Activated CD4-positive, alpha-beta T cell treated with anti-CD3 and anti-CD28 coated beads, Interleukin-2, amount 50 U/mL, for 4 hours (primary cell): ENCODE data around the gene TSPEAR.

Experiments
- DNase-seq, 2 experiments: peaks; one replicate each; pipeline ENCODE4 v3.0.0-alpha.2; 2020

TSPEAR gene

DNA sequence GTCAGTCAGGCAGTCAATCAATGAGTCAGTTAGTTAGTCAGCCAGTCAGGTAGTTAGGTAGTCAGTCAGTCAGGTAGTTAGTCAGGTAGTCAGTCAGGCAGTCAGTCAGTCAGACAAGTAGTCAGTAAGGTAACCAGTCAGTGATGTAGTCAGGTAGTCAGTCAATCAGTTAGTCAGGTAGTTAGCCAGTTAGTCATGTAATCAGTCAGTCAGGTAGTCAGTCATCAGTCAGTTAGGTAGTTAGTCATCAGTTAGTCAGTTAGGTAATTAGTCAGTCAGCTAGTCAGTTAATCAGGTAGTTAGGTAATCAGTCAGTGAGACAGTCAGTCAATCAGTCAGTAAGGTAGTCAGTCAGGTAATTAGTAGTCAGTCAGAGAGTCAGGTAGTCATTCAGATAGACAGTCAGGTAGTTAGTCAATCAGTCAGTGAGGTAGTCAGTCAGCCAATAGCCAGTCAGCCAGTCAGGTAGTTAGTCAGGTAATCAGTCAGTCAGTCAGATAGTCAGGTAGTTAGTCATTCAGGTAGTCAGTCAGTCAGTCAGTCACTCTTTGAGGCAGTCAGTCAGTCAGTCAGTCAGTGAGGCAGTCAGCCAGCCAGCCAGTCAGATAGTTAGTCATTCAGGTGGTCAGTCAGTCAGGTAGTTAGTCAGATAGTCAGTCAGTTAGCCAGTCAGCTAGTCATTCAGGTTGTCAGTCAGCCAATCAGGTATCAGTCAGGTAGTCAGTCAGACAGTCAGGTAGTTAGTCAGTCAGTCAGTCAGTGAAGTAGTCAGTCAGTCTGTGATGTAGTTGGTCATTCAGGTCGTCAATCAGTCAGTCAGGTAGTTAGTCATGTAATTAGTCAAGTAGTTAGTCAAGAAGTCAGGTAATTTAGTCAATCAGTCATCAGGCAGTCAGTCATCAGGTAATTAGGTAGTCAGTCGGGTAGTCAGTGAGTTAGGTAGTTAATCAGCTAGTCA is 186.7 kb downstream of the TSPEAR start:
- DNase-seq, result no peak

GRCh38 chr21:44523567-44524413 is 187.6 kb downstream of the TSPEAR start:
- no peak for DNase-seq

DNA sequence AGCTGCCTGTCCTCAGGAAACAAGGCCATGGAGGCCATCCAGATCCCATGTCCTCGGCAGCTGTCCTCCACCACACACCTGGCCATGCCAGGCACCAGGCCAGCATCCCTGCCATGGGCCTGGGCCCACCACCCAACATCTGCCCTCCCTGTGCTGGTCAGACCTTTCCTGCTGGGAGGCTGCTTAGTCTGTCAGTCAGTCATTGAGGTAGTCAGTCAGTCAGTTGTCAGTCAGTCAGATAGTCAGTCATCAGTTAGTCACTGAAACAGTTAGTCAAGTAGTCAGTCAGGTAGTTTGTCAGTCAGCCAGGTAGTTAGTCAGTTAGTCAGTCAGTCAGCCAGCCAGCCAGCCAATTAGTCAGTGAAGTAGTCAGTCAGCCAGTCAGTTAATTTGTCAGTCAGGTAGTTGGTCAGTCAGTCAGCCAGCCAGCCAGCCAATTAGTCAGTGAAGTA is 188.6 kb downstream of the TSPEAR start:
- DNase-seq, result no peak

- no peak for DNase-seq
Observed at GRCh38 chr21:44521928-44522752, 189.2 kb downstream of the TSPEAR start.

- no peak for DNase-seq
Observed at GRCh38 chr21:44521301-44521927, 190.0 kb downstream of the TSPEAR start.

- no peak for DNase-seq
Observed at GRCh38 chr21:44520326-44521300, 190.8 kb downstream of the TSPEAR start.

- DNase-seq, result no peak
Observed at GRCh38 chr21:44519346-44520325, 191.7 kb downstream of the TSPEAR start.

GRCh38 chr21:44518686-44519085 is 192.7 kb downstream of the TSPEAR start:
- no peak for DNase-seq

DNA sequence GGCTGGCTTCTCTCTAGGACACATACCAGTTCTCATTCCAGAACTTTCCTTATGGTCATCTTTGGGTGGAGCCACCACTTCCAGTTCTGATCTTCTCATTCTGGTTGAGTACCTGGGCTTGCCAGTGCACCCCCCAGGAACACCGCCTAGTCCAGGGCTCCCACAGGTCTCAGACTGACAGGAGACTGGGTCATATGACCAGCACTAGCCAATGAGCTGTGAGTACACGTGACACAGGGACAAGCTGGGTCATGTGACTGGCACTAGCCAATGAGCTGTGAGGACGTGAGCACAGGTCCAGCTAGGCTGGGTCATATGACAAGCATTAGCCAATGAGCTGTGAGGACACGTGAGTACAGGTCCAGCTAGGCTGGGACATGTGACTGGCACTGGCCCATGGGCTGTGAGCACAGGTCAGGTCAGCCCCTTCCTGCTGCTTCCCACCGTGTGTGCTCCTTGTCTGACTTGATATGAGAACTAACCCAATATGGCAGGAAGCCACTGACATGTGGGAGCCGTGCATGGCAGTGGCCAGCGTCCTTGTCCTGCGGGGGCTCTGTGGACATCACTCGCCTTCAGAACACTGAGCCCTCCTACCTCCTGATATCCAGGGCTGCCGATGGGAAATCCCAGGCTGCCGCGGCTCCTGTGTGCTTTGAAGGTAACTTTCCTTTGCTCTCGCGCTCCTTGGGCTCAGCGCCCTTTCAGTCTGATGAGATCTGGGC is 194.0 kb downstream of the TSPEAR start:
- no peak for DNase-seq

- DNase-seq, result no peak
Observed at GRCh38 chr21:44516828-44517174, 194.6 kb downstream of the TSPEAR start.

- DNase-seq, result no peak
Observed at GRCh38 chr21:44516342-44516741, 195.0 kb downstream of the TSPEAR start.

- no peak for DNase-seq
Observed at GRCh38 chr21:44515359-44516165, 195.8 kb downstream of the TSPEAR start.

- DNase-seq, result no peak
Observed at GRCh38 chr21:44514746-44515358, 196.5 kb downstream of the TSPEAR start.

- DNase-seq, result no peak
Observed at GRCh38 chr21:44514218-44514520, 197.2 kb downstream of the TSPEAR start.

GRCh38 chr21:44513389-44514217 is 197.8 kb downstream of the TSPEAR start:
- DNase-seq, result no peak

- DNase-seq, result no peak
Observed at GRCh38 chr21:44512496-44513388, 198.6 kb downstream of the TSPEAR start.
